Subcutaneous abdominal adipose tissue (tissue), 5 donors: ENCODE data around the gene PRB4.
"Not testable (repeated sequence)": the region's sequence is repeated elsewhere in the genome, so short reads cannot be mapped to it uniquely, and the experiment has no call there.

Experiments
- H3K27ac ChIP-seq: one replicate; pipeline ENCODE4 v1.7.0; 2013; ENCODE audit warnings: low read depth, mild to moderate bottlenecking, inconsistent platforms, low read length, moderate library complexity
- H3K27me3 ChIP-seq, 5 donors: one replicate each; pipeline ENCODE4 v1.7.0; 2013; ENCODE audit warnings: low read length in 5 of 5, inconsistent platforms in 1 of 5; ENCODE audit not compliant: control insufficient read depth in 5 of 5, insufficient read depth in 4 of 5
- H3K36me3 ChIP-seq, 5 donors: one replicate each; pipeline ENCODE4 v1.7.0; 2013; ENCODE audit warnings: low read length in 5 of 5; ENCODE audit not compliant: control insufficient read depth in 5 of 5, insufficient read depth in 5 of 5
- H3K4me1 ChIP-seq, 5 donors: one replicate each; pipeline ENCODE4 v1.7.0; 2013; ENCODE audit warnings: low read length in 5 of 5, mild to moderate bottlenecking in 3 of 5, moderate library complexity in 1 of 5; ENCODE audit not compliant: control insufficient read depth in 5 of 5, insufficient read depth in 5 of 5
- H3K4me3 ChIP-seq, 5 donors: one replicate each; pipeline ENCODE4 v1.7.0; 2013; ENCODE audit warnings: low read length in 5 of 5, low read depth in 1 of 5
- H3K9ac ChIP-seq, 5 donors: one replicate each; pipeline ENCODE4 v1.7.0; 2013; ENCODE audit warnings: low read length in 5 of 5, mild to moderate bottlenecking in 4 of 5, moderate library complexity in 3 of 5
- H3K9me3 ChIP-seq, 5 donors: one replicate each; pipeline ENCODE4 v1.7.0; 2013; ENCODE audit warnings: low read length in 5 of 5; ENCODE audit not compliant: control insufficient read depth in 5 of 5
- donor health status: healthy.
- donor health status: healthy.
- donor health status: healthy.
- donor health status: healthy.
- donor health status: healthy.

The PRB4 gene

DNA sequence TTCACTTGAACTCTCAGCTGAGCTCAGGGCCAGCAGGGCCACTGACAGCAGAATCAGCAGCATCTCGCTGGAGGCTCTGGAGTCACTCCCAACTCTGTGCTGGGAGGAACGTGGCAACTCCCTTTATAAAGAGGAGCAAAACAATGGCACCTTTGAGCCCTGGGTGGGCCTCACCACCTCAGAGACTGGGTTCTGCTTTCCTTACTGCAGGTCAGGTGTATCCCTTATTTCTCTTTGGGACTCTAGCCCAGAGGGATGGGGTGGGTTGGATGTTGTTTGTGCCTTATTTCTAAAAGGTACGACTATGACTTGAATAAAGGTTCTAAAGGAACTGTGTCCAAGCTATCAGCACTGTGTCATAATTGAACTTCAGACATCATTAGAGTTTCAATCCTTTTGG is at the start of gene PRB4:
TSS of gene PRB4 (minus strand) at position 101 of the 400 bp plus-strand sequence. CDS start at position 63, 38 bp downstream.
- no peak within 1 kb of the TSS for H3K9ac ChIP-seq
- no peak within 1 kb of the TSS for H3K4me3 ChIP-seq
- H3K9me3 ChIP-seq: peaks cover 0 to 16% (median 0%) of the 10 kb centered on the region in 5 donors
- H3K27me3 ChIP-seq: no peaks in the 10 kb centered on the region
- no peak within 1 kb of the TSS for H3K27ac ChIP-seq
- no peaks in the 10 kb centered on the region for H3K4me1 ChIP-seq
- no peaks in the 10 kb centered on the region for H3K36me3 ChIP-seq

DNA sequence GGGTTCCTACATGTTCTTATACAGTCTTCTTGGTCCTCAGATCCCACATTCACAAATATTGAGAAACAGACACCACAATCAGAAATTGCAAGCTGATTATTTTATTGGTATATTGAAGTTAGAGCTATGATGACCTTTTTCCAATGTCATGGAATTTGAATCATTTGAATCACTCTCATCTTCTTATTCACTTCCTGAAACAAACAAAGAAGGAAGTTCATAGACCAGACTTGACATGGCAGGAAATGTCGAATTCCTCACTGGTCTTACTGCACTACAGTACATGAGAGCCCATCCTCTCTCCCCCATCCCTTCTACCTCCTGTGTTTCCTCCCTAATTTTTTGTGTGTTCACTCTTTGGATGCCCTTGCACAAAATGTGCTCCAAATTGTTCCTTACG is 41.5 kb upstream of the PRB4 start:
- not testable (repeated sequence) for H3K36me3 ChIP-seq, H3K27me3 ChIP-seq, H3K27ac ChIP-seq, H3K9me3 ChIP-seq, H3K4me1 ChIP-seq, H3K4me3 ChIP-seq, H3K9ac ChIP-seq

DNA sequence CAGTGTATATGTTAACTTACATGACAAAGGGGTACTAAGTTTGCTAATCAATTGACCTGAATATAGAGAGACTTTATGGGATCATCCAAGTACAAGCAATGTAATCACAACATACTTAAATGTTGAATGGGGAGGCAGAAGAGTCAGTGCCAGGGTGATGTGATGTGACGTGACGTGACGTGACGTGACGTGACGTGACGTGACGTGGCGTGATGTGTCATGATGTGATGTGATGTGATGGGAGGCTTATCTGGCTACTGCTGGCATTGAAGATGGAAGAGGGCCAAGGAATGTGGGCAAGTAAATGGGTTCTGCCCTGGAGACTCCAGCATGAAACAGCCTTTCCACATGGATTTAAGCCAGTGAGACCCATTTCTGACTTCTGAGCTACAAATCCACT is 38.2 kb upstream of the PRB4 start:
- H3K36me3 ChIP-seq: no peaks in the 10 kb centered on the region
- H3K27me3 ChIP-seq: no peaks in the 10 kb centered on the region
- H3K4me3 ChIP-seq: no peak overlapping the region
- H3K27ac ChIP-seq: no peak overlapping the region
- no peak overlapping the region for H3K9ac ChIP-seq
- no peaks in the 10 kb centered on the region for H3K4me1 ChIP-seq
- H3K9me3 ChIP-seq: peaks cover 0 to 5% (median 0%) of the 10 kb centered on the region in 5 donors

DNA sequence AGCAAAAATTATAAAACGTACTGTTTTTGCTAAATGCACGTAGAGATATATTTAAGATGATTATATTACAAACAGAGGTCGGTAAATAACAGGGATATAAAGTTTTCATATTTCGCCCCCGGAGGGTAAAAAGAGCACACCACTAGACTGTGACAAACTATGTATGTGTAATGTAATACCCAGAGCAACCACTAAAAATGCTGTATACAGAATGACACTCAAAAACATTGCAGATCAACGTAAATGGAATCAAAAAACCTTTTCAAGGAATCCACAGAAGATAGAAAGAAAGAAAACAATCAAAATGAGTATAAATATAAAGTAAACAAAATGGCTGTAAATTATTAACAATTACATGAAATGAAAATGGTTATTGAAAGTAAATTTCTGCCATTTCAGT is 37.6 kb upstream of the PRB4 start:
- H3K27me3 ChIP-seq: no peaks in the 10 kb centered on the region
- H3K9me3 ChIP-seq: peaks cover 0 to 5% (median 0%) of the 10 kb centered on the region in 5 donors
- H3K27ac ChIP-seq: no peak overlapping the region
- no peak overlapping the region for H3K4me3 ChIP-seq
- no peaks in the 10 kb centered on the region for H3K4me1 ChIP-seq
- H3K9ac ChIP-seq: no peak overlapping the region
- H3K36me3 ChIP-seq: no peaks in the 10 kb centered on the region

DNA sequence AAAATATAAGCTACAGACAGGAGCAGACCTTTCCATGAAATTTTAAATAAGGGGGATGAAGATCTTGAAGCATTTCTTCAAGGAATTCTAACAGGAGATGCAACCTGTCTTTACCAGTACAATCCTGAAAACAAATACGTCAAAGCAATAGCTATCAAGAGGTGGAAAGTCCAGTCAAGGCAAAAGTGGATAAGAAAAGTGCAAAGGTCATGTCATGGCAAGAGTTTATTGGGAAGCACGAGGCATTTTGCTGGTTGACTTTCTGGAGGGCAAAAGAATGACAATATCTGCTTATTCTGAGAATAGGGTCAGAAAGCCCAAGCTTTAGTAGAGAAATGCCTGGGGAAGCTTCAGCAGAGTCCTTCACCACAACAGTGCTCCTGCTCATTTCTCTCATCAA is 34.3 kb upstream of the PRB4 start:
- no peak overlapping the region for H3K27ac ChIP-seq
- H3K4me1 ChIP-seq: no peaks in the 10 kb centered on the region
- H3K9me3 ChIP-seq: peaks cover 0 to 5% (median 0%) of the 10 kb centered on the region in 5 donors
- no peaks in the 10 kb centered on the region for H3K27me3 ChIP-seq
- peaks cover 0 to 4% (median 0%) of the 10 kb centered on the region in 5 donors for H3K36me3 ChIP-seq
- H3K4me3 ChIP-seq: no peak overlapping the region
- H3K9ac ChIP-seq: no peak overlapping the region

DNA sequence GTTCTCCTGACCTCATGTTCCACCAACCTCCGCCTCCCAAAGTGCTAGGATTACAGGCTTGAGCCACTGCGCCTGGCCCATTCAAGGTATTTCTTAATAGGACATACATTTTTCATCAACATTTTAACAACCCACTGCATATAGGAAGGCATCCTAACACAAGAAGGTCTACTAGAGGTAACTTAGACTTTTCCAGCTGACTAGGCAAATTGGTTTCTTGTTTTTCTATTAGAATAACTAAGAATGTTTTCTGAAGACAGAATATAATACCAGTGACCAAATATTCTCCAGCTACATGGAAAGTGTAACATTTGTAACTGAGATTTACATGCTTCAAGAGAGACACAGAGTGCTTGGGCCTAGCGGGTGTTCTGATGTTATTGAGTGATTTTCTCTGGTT is 14.2 kb upstream of the PRB4 start:
- Histone ChIP-seq H3K4me1 (no peaks in the 10 kb centered on the region), H3K9ac (no peak overlapping the region), H3K36me3 (no peaks in the 10 kb centered on the region), H3K27me3 (no peaks in the 10 kb centered on the region), H3K4me3 (no peak overlapping the region), H3K27ac (no peak overlapping the region), H3K9me3 (peaks cover 0 to 10% (median 0%) of the 10 kb centered on the region in 5 donors)

DNA sequence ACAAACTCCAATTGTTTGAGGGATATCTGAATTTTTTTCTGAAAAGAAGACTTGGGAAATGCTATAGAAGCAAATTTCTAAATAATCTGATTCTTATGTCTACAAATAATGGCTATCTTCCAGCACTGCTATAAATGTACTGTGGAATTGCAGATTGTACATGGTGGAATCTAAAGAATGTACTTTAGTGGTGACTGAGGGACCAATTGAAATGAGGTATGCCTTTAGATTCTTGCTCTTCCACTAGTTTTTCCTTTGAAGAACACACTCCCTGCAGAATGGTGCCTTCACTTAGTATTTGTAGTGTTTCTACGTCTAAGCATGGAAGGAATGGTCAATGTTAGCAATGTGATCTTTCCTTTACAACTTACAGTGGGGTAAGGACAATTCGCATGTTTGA is 11.7 kb upstream of the PRB4 start:
- Histone ChIP-seq H3K9ac (no peak overlapping the region), H3K4me3 (no peak overlapping the region), H3K27me3 (no peaks in the 10 kb centered on the region), H3K27ac (no peak overlapping the region), H3K36me3 (no peaks in the 10 kb centered on the region), H3K9me3 (peaks cover 0 to 10% (median 0%) of the 10 kb centered on the region in 5 donors), H3K4me1 (no peaks in the 10 kb centered on the region)

DNA sequence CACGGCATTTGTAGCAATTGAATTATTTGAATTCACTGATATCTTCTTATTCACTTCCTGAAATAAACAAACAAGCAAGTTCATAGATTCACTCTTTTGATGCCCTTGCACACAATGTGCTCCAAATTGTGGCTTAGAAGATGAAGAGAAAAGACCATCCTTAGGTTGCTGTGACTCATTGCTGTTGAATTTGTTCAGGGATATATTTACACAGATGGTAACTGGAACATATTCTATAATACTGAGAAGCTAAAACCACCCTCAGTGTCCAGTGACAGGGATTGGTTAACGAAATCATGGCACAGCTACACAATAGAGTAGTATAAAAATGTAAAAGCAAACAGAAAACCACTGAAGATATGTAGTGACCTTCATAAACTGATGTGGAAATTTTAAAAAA is 3.1 kb downstream of the PRB4 start:
- Histone ChIP-seq H3K9me3 (peaks cover 0 to 8% (median 0%) of the 10 kb centered on the region in 5 donors), H3K27ac (no peak overlapping the region), H3K27me3 (no peaks in the 10 kb centered on the region), H3K36me3 (no peaks in the 10 kb centered on the region), H3K4me3 (no peak overlapping the region), H3K4me1 (no peaks in the 10 kb centered on the region), H3K9ac (no peak overlapping the region)

DNA sequence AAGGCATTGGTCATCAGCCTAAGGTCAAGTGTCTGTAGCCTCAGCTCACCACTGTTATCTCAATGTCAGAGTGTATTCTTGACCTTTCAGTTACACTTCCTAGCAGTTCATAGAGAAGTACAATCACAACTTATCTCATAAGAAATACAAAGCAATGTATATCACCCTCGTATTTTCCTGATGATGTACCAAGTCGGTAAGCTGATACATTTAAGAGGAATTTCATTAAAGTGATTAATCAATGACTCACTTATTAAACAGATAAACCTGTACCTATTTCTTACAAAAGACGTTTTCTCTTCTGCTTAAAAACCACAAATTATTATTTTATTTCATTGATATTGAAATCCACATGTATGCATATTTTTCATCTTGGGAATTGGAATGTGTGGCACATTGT is 36.8 kb downstream of the PRB4 start:
- H3K27ac ChIP-seq: no peak overlapping the region
- H3K9ac ChIP-seq: no peak overlapping the region
- peaks cover 0 to 4% (median 0%) of the 10 kb centered on the region in 5 donors for H3K36me3 ChIP-seq
- no peaks in the 10 kb centered on the region for H3K9me3 ChIP-seq
- H3K4me3 ChIP-seq: no peak overlapping the region
- no peaks in the 10 kb centered on the region for H3K4me1 ChIP-seq
- H3K27me3 ChIP-seq: no peaks in the 10 kb centered on the region

DNA sequence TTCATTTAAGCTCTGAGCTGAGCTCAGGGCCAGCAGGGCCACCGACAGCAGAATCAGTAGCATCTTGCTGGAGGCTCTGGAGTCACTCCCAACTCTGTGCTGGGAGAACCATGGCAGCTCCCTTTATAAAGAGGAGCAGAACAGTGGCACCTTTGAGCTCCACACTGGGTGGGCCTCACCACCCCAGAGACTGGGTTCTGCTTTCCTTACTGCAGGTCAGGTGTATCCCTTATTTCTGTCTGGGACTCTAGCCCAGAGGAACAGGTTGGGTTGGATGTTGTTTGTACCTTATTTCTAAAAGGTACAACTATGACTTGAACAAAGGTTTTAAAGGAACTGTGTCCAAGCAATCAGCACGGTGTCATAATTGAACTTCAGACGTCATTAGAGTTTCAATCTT is 40.6 kb downstream of the PRB4 start, which contains the start of gene PRB3:
TSS of gene PRB3 (minus strand) at position 101 of the 400 bp plus-strand sequence. CDS start at position 63, 38 bp downstream.
- Histone ChIP-seq H3K4me1 (no peaks in the 10 kb centered on the region), H3K9me3 (no peaks in the 10 kb centered on the region), H3K27me3 (no peaks in the 10 kb centered on the region), H3K36me3 (no peaks in the 10 kb centered on the region), H3K9ac (no peak within 1 kb of the TSS), H3K27ac (no peak within 1 kb of the TSS), H3K4me3 (no peak within 1 kb of the TSS)

DNA sequence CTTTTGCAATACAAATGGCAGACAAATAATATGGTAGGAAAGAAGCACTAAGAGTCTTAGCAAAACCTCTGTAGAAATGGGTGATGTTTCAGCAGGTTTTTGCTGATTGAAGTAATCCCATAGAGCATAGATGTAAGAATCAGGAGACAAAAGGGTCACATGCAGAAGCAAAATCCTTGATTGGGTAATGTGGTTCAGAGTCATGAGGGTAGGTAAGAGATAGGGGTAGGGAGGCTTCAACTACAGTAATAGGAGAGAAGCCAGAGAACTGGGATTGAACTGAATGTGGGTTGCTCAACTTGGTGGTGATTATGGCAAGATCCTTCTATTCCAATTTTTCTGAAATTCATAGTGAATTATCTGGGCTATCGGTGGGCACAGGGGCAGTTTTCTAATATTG is 45.7 kb downstream of the PRB4 start:
- H3K27me3 ChIP-seq: no peaks in the 10 kb centered on the region
- H3K9ac ChIP-seq: no peak overlapping the region
- peaks cover 0 to 13% (median 0%) of the 10 kb centered on the region in 5 donors for H3K9me3 ChIP-seq
- no peaks in the 10 kb centered on the region for H3K36me3 ChIP-seq
- no peaks in the 10 kb centered on the region for H3K4me1 ChIP-seq
- H3K27ac ChIP-seq: no peak overlapping the region
- no peak overlapping the region for H3K4me3 ChIP-seq
